Type B pancreatic cell (in vitro differentiated cells): ENCODE data around the gene EXOC3L2. TPM values are rescaled to one million over a fixed set of nuclear protein-coding genes. Genes with fewer than 3 reads are reported as not detected.

Source experiments
- DNase-seq: peaks from one replicate; pipeline ENCODE4 v3.0.0; 2021; ENCODE audit warnings: mixed read lengths; ENCODE audit not compliant: unreplicated experiment; ENCODE audit errors: extremely low spot score
- H3K27ac Mint-ChIP-seq: 2 replicates; pipeline ENCODE4 v1.8.0; 2021; ENCODE audit warnings: mild to moderate bottlenecking, mixed read lengths
- H3K27me3 Mint-ChIP-seq: 2 replicates; pipeline ENCODE4 v1.8.0; 2021; ENCODE audit warnings: mixed read lengths
- H3K36me3 Mint-ChIP-seq: 2 replicates; pipeline ENCODE4 v1.8.0; 2021; ENCODE audit warnings: mixed read lengths
- H3K4me1 Mint-ChIP-seq: one replicate; pipeline ENCODE4 v1.8.0; 2021; ENCODE audit warnings: mixed read lengths; ENCODE audit not compliant: unreplicated experiment
- H3K4me3 Mint-ChIP-seq: 2 replicates; pipeline ENCODE4 v1.8.0; 2021; ENCODE audit warnings: mild to moderate bottlenecking, mixed read lengths
- H3K9me3 Mint-ChIP-seq: 2 replicates; pipeline ENCODE4 v1.8.0; 2021; ENCODE audit warnings: mixed read lengths
- total RNA-seq: library from RNA; stranded (reverse); gene quantifications from 2 replicates; pipeline ENCODE4 v1.2.1, GENCODE V29; 2021; ENCODE audit warnings: low replicate concordance
- TF ChIP-seq, protein P1 (sequence below): fragments of 200-600 bp; sonication (generic); conservative IDR thresholded peaks from 2 replicates; pipeline ENCODE4 v1.5.0; 2021; ENCODE audit warnings: antibody characterized with exemption, mild to moderate bottlenecking

The EXOC3L2 gene
- total RNA-seq, 1 donor from 2014 or later: 0.60 TPM

DNA sequence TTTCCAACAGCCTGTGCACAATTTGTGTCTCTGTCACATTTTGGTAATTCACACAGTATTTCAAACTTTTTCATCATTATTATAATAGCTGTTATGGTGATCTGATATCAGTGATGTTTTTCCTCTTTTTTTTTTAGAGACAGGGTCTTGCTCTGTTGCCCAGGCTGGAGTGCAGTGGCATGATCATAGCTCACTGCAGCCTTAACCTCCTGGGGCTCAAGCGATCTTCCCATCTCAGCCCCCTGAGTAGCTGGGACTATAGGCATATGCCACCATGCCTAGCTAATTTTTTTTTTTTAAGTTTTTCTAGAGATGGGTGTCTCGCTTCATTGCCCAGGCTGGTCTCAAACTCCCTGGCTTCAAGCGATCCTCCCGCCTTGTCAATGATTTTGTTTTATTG is 11.6 kb upstream of the EXOC3L2 start:
- Mint-ChIP-seq H3K4me3 (no peak overlapping the region), H3K27ac (no peak overlapping the region), H3K9me3 (no peaks in the 10 kb centered on the region), H3K27me3 (no peaks in the 10 kb centered on the region), H3K4me1 (peaks cover 21% of the 10 kb centered on the region), H3K36me3 (no peaks in the 10 kb centered on the region)
- TF ChIP-seq, protein P1, sequence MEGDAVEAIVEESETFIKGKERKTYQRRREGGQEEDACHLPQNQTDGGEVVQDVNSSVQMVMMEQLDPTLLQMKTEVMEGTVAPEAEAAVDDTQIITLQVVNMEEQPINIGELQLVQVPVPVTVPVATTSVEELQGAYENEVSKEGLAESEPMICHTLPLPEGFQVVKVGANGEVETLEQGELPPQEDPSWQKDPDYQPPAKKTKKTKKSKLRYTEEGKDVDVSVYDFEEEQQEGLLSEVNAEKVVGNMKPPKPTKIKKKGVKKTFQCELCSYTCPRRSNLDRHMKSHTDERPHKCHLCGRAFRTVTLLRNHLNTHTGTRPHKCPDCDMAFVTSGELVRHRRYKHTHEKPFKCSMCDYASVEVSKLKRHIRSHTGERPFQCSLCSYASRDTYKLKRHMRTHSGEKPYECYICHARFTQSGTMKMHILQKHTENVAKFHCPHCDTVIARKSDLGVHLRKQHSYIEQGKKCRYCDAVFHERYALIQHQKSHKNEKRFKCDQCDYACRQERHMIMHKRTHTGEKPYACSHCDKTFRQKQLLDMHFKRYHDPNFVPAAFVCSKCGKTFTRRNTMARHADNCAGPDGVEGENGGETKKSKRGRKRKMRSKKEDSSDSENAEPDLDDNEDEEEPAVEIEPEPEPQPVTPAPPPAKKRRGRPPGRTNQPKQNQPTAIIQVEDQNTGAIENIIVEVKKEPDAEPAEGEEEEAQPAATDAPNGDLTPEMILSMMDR: no peak
- DNase-seq: no peak

DNA sequence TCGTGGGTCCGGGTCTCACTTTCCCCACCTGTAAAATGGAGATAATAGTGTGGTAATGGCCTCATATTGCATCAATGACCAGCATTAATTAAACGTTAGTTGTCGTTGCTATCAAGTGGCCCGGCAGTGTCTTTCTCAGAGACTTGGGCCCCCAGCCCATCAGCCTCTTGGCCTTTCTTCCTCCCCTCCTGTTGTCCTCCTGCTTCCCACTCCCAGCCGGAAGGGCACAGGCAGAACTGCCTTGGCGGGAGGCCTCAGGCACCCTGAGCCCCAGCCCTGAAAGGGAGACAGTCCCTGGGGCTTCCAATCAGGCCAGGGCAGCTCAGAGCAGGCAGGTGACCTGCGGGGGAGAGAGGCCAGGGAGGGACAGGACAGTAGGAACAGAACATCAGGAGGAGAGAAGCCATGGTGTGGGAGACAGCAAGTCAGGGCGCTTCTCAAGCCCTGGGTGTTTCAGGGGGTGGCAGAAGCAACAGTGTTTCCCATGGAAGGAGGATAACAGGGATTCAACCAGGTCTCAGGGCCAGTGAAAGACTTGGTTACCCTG is 10.5 kb upstream of the EXOC3L2 start:
- Mint-ChIP-seq H3K9me3 (no peaks in the 10 kb centered on the region), H3K36me3 (no peaks in the 10 kb centered on the region), H3K4me3 (no peak overlapping the region), H3K27ac (no peak overlapping the region), H3K4me1 (peaks cover 24% of the 10 kb centered on the region), H3K27me3 (no peaks in the 10 kb centered on the region)
- DNase-seq: no peak
- TF ChIP-seq, protein P1: no peak

DNA sequence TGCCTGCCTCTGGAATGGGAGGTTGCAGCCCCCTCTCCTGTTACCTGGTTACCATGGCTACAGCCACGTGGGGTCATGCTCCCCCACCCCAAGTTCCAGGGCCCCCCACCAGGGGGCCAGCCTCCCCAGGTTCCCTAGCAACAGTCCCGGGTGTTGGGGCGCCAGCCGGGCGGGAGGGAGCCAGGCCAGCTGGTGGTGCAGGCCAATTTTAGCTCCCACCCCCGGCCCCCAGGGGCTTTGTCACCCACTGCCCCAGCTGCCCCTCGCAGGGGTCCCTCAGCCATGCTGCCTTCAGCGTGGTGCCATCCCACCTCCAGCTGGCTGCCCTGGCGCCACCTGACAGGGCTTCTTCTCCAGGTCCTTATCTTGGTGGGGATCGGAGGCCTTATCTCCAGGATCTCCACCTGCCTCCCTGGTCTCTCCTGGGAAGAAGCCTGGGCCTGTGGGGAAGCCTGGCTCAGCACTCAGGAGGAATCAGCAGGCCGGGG is 8.9 kb upstream of the EXOC3L2 start:
- no peaks in the 10 kb centered on the region for H3K27me3 Mint-ChIP-seq
- H3K4me3 Mint-ChIP-seq: peak overlapping the region; percentile 87
- H3K9me3 Mint-ChIP-seq: no peaks in the 10 kb centered on the region
- H3K27ac Mint-ChIP-seq: peak overlapping the region; percentile 21
- no peaks in the 10 kb centered on the region for H3K36me3 Mint-ChIP-seq
- H3K4me1 Mint-ChIP-seq: peaks cover 26% of the 10 kb centered on the region
- no peak for DNase-seq
- TF ChIP-seq, protein P1: peak; percentile 56

DNA sequence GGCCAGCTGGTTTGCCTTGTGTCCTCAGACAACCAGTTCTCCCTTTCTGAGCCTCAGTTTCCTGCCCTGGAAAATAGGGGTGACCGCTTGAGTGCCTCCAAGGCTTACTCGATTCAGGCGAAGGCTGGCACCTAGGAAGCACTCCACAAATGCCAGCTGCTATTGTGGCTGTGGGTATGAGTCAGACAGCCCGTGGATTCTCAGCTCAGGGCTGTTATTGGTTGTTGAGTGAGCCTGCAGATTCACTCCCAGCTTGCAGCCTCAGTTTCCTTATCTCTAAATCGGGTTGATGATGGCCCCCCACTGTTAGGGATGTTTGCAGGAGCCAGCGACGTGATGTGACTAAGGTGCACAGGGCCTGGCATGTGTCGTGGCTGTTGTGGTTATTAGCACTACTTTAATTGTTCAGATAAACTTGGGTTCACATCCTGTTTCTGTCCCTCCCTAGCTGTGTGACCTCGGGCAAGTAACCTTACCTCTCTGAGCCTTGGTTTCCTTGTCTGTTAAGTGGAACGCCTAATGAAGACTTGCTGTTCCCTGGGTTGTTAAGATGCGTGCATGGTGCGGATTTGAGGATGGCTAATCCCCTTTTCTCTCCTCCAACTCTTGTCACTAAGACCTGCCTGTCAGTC is 8.3 kb upstream of the EXOC3L2 start:
- peaks cover 26% of the 10 kb centered on the region for H3K4me1 Mint-ChIP-seq
- no peaks in the 10 kb centered on the region for H3K27me3 Mint-ChIP-seq
- H3K9me3 Mint-ChIP-seq: no peaks in the 10 kb centered on the region
- DNase-seq: no peak
- TF ChIP-seq, protein P1: no peak
- peak overlapping the region; percentile 60 for H3K27ac Mint-ChIP-seq
- H3K36me3 Mint-ChIP-seq: no peaks in the 10 kb centered on the region
- peak overlapping the region; percentile 87 for H3K4me3 Mint-ChIP-seq

DNA sequence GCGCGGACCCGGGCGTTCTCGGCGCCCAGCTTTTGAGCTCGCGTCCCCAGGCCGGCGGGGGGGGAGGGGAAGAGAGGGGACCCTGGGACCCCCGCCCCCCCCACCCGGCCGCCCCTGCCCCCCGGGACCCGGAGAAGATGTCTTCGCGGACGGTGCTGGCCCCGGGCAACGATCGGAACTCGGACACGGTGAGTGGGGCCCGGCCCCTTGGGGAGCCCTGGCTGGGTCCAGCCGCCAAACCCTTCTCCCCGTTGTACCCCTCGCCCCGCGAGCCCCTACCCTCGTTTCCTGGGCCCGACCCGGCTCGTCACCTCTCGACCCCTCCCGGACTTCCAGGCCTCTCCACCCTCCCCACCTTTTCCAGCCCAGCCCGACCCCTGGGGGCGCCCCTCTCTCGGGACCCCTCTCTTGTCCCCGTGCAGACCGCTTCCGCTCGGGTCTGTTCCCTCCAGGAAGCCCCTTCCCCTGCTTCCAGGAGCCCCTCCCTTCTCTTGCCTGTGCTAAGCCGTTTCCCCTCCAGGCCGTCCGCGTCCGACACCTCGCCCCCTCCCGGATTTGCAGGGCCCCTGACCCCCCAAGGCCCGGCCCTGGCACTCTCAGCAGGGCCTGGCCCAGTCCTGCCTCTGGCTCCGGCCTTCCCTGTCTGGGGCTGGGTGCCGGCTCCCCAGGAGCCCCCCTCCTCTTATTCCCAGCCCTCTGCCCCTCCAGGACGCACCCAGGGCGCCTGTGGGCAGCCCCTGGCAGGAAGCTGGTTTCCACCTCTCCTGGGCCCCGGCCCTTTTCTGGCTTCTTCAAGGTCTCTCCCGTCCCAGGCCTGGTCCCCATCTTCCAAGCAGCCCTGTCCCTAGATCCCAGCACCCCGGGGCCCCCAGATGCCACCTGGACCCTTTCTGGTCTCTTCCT is 6.5 kb upstream of the EXOC3L2 start:
- no peak for DNase-seq
- peak overlapping the region; percentile 60 for H3K27ac Mint-ChIP-seq
- H3K4me1 Mint-ChIP-seq: peaks cover 26% of the 10 kb centered on the region
- no peaks in the 10 kb centered on the region for H3K9me3 Mint-ChIP-seq
- peak overlapping the region; percentile 87 for H3K4me3 Mint-ChIP-seq
- TF ChIP-seq, protein P1: no peak
- no peaks in the 10 kb centered on the region for H3K27me3 Mint-ChIP-seq
- no peaks in the 10 kb centered on the region for H3K36me3 Mint-ChIP-seq
